Activated CD4-positive, alpha-beta T cell treated with anti-CD3 and anti-CD28 coated beads, Interleukin-2, amount 10 ng/mL, durations not matched to agents 24 days and 14 days (primary cell): ENCODE data around the gene INMT. TPM values are rescaled to one million over a fixed set of nuclear protein-coding genes. Genes with fewer than 3 reads are reported as not detected.
A peak's percentile ranks its signal among the peaks of the same experiment; 100 is the strongest.

Source experiments
- DNase-seq: peaks from one replicate; pipeline ENCODE4 v3.0.0; 2022
- H3K27ac Mint-ChIP-seq: one replicate; pipeline ENCODE4 v1.8.0; 2022; ENCODE audit warnings: mild to moderate bottlenecking, mixed read lengths
- H3K27me3 Mint-ChIP-seq: one replicate; pipeline ENCODE4 v1.8.0; 2022; ENCODE audit warnings: mixed read lengths
- H3K36me3 Mint-ChIP-seq: one replicate; pipeline ENCODE4 v1.8.0; 2022; ENCODE audit warnings: low read depth, mild to moderate bottlenecking, mixed read lengths
- H3K4me1 Mint-ChIP-seq: one replicate; pipeline ENCODE4 v1.8.0; 2021; ENCODE audit warnings: mixed read lengths
- H3K4me3 Mint-ChIP-seq: one replicate; pipeline ENCODE4 v1.8.0; 2022; ENCODE audit warnings: mild to moderate bottlenecking, moderate library complexity, mixed read lengths
- H3K9me3 Mint-ChIP-seq: one replicate; pipeline ENCODE4 v1.8.0; 2021; ENCODE audit warnings: mixed read lengths
- intact Hi-C: fragments of 100-400 bp; cut with micrococcal nuclease; formaldehyde crosslinking; loops from one replicate; pipeline ENCODE4 v1.15.1; 2023
- total RNA-seq: library from RNA; stranded (reverse); gene quantifications from 2 replicates; pipeline ENCODE4 v1.2.3, GENCODE V29; 2022

The INMT gene
- total RNA-seq, 1 donor from 2014 or later = not detected

DNA sequence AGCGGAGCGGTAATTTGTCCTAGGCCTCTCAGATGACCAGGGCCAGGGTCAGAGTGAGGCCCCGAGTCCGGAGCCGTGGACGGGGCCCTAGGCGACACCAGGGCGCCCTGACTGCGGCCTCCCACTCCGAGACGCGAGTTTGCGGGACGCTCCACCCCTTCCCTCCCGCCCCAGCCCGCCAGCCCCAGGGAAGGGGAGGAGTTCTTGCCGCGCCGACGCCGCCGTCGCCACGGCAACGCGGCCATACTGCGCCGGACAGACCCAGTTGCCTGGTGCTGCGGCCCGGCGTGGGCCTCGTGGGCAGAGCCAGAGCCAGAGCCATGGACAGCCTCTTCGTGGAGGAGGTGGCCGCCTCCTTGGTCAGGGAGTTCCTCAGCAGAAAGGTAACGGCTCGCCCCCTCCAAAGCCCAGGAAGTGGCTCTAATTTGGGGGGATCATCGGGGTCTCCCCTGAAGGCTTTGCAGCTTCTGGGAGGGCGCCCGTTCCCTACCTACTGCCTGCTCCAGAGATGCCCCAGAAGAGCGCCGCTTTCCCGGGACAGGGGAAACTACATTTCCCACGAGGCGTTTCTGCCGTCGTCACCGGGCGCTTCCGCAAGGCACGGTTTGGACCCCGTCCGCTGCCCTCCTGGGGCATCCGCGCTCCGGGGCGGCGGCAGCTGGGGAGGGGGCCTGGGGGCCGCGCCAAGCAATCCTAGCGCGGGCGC is 19.4 kb downstream of the INMT start, which contains the start of gene MINDY4:
MINDY4 (plus strand) TSS at position 244 of the 706 bp plus-strand sequence; CDS start at position 321, 77 bp downstream.
- DNase-seq = peak; percentile 91
- intact Hi-C loops = loop anchor here (5.0 kb wide), 1 partner anchor 744 kb away; the partner anchor contains the start of genes FKBP14 and PLEKHA8
- peak within 1 kb of the TSS; percentile 86 for H3K27ac Mint-ChIP-seq
- peaks cover 5% of the 10 kb centered on the region for H3K4me1 Mint-ChIP-seq
- H3K9me3 Mint-ChIP-seq = no peaks in the 10 kb centered on the region
- H3K27me3 Mint-ChIP-seq = peaks cover 9% of the 10 kb centered on the region
- H3K36me3 Mint-ChIP-seq = no peaks in the 10 kb centered on the region
- H3K4me3 Mint-ChIP-seq = peak within 1 kb of the TSS; percentile 89

DNA sequence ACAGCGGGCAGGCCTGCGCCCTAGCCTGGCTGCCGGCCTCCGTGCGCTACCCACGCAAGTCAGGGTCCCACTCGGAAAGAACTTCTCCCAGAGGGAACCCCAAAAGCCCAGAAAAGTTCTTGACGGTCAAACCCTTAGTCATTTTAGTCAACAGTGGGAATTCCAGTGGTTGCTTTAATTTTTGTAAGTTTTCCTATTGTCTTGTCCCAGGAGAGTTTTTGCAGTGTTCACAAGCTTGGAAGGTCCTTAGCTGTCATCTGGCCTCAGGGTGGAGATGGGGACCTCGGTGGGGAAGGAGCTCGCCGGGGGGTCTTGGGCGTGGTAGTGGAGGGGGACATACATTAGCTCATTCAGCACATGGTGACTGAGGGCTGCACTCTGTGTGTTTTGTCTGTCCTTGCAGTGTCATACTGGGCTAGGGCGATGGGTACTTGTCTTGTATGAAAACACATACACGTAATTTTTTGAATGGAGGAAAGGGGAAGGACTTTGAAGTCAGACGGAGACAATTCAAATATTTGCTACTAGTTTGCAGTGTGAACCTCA is 20.0 kb downstream of the INMT start:
- Mint-ChIP-seq H3K4me1 (peaks cover 5% of the 10 kb centered on the region), H3K9me3 (no peaks in the 10 kb centered on the region), H3K36me3 (no peaks in the 10 kb centered on the region), H3K27ac (peak overlapping the region; percentile 86), H3K27me3 (peaks cover 7% of the 10 kb centered on the region), H3K4me3 (peak overlapping the region; percentile 89)
- peak; percentile 58 for DNase-seq
- intact Hi-C loops = loop anchor here (5.0 kb wide), 1 partner anchor 745 kb away; the partner anchor contains the start of genes FKBP14 and PLEKHA8

DNA sequence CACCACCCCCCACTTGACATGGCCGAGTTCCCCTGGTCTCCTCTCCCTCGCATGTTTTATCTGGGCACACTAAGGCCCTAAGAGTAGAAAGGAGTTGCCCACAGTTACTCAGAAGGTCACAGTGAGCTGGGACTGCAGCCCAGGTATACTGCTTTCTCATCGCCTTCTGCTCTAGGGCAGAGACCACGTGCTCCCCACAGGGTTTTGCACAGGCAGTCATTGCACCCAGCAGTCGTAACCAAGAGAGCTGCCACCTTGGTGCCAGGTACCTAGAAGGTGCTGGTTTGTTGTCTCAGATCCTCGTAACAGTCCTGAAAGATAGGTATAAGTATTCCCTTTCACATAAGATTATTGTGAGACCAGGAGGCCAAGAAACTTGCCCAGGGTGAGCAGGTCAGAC is 21.0 kb downstream of the INMT start:
- no peak for DNase-seq
- Mint-ChIP-seq H3K4me1 (peaks cover 5% of the 10 kb centered on the region), H3K27me3 (peaks cover 5% of the 10 kb centered on the region), H3K27ac (no peak overlapping the region), H3K36me3 (no peaks in the 10 kb centered on the region), H3K4me3 (no peak overlapping the region), H3K9me3 (no peaks in the 10 kb centered on the region)
- intact Hi-C loops = loop anchor here (5.0 kb wide), 1 partner anchor 746 kb away; the partner anchor contains the start of genes FKBP14 and PLEKHA8

DNA sequence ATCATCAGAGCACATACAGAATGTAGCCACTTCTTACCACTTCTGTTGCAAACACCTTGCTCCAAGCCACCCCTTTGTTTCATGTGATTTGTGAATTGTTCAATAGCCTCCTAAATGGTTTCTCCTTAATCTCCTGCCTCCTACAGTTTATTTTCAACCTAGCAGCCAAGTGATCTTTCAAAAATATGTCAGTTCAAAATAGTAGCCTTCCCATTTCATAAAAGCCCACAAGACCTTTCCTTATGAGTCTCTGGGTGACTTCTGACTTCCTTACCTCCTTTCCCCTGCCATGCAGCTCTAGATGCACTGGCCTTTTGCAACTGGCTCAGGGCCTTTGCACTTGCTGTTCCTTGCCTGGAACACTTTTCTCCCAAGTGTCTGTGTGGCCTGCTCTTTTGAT is 24.1 kb downstream of the INMT start:
- intact Hi-C loops = no loop called here
- no peak for DNase-seq
- Mint-ChIP-seq H3K4me1 (peaks cover 7% of the 10 kb centered on the region), H3K9me3 (no peaks in the 10 kb centered on the region), H3K4me3 (no peak overlapping the region), H3K27me3 (no peaks in the 10 kb centered on the region), H3K27ac (no peak overlapping the region), H3K36me3 (no peaks in the 10 kb centered on the region)

DNA sequence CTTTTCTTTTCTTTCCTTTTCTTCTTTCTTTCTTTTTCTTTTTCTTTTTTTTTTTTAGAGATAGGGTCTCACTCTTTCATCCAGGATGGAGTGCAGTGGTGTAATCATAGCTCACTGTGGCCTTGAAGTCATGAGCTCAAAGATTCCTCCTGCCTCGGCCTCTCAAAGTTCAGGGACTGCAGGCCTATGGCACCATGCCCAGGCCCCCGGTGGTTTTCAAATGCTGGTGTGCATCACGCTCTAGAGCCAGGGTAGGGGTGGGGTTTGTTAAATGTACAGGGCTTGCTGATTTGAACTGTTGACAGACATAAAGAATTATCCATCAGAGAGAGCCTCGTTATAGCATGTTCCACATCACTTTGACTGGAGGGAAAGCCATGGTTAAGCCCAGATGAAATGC is 25.0 kb downstream of the INMT start:
- intact Hi-C loops = no loop called here
- H3K27ac Mint-ChIP-seq = no peak overlapping the region
- H3K4me3 Mint-ChIP-seq = no peak overlapping the region
- H3K4me1 Mint-ChIP-seq = peaks cover 5% of the 10 kb centered on the region
- no peaks in the 10 kb centered on the region for H3K36me3 Mint-ChIP-seq
- DNase-seq = no peak
- H3K9me3 Mint-ChIP-seq = no peaks in the 10 kb centered on the region
- H3K27me3 Mint-ChIP-seq = no peaks in the 10 kb centered on the region

DNA sequence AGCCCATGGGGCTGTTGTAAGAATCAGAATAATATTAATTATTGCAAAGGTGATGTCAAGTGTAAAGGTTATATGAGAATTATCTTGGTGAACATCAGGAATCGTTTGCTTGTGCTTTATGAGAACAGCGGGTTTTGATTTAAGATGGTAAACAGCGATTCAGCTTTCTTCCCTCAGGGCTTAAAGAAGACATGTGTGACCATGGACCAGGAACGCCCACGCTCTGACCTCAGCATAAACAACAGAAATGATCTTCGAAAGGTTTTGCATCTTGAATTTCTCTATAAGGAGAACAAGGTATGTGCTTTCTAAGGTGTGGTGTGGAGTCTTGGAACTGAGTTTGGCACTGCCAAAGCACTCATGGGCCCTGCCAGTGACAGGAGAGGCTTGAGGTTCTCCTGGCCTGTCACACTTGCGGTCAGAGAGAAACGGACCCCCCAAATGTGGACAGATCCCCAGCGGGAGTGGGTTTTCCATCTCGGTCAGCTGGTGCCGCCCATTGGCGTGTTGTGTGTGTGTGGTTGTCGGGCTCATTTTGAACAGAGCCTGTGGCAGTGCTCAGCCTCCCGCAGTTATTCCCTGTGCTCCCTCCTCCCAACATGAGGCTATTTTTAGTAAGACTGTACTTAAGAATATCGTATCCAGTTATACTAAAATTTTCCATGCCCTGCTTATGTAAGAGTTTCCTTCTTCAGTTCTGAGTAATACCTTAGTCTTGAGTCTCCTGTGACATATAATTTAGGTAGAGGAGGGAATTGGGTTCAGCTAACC is 26.5 kb downstream of the INMT start:
- intact Hi-C loops = no loop called here
- H3K4me1 Mint-ChIP-seq = peaks cover 2% of the 10 kb centered on the region
- no peak overlapping the region for H3K4me3 Mint-ChIP-seq
- H3K27ac Mint-ChIP-seq = no peak overlapping the region
- no peak for DNase-seq
- peaks cover 2% of the 10 kb centered on the region for H3K36me3 Mint-ChIP-seq
- no peaks in the 10 kb centered on the region for H3K27me3 Mint-ChIP-seq
- no peaks in the 10 kb centered on the region for H3K9me3 Mint-ChIP-seq

GRCh38 chr7:30779574-30779973 is 27.6 kb downstream of the INMT start:
- Mint-ChIP-seq H3K27ac (no peak overlapping the region), H3K27me3 (no peaks in the 10 kb centered on the region), H3K9me3 (no peaks in the 10 kb centered on the region), H3K4me3 (no peak overlapping the region), H3K4me1 (peaks cover 2% of the 10 kb centered on the region), H3K36me3 (peaks cover 2% of the 10 kb centered on the region)
- no peak for DNase-seq
- intact Hi-C loops = no loop called here

DNA sequence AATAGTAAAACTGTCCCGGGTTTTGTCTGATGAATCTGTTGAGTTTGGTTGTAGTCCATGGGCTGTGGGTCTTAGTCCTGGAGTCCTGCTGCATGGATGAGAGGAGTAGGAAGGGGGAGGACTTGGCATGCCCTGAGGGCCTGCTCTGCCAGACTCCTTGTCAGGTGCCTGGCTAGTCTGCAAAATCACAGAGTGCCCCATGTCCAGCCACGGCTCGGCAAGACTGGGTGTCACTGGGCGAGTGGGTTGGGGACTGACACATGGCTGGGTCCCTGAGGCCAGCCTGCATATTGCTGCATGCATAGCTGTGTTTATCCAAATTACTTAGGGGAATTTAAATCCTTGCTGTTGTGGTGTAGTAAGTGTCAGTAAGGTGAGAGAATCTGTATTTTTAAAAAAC is 29.0 kb downstream of the INMT start:
- H3K4me3 Mint-ChIP-seq = no peak overlapping the region
- DNase-seq = no peak
- no peaks in the 10 kb centered on the region for H3K27me3 Mint-ChIP-seq
- H3K27ac Mint-ChIP-seq = no peak overlapping the region
- H3K4me1 Mint-ChIP-seq = peaks cover 2% of the 10 kb centered on the region
- H3K9me3 Mint-ChIP-seq = no peaks in the 10 kb centered on the region
- peaks cover 2% of the 10 kb centered on the region for H3K36me3 Mint-ChIP-seq
- intact Hi-C loops = no loop called here

DNA sequence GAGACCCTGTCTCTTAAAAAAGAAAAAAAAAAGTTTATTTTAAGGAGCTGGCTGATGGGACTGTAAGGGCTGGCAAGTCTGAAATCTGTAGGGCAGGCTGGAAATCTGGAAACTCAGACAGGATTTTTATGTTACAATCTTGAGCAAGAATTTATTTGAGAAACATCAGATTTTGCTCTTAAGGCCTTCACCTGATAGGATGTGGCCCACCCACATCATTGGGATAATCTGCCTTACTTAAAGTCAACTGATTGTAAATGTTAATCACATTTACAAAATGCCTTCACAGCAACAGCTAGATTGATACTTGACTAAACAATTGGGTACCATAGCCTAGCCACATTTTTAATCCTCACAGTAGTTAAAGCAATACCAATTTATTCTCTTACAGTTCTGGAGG is 30.8 kb downstream of the INMT start:
- peaks cover 2% of the 10 kb centered on the region for H3K36me3 Mint-ChIP-seq
- H3K9me3 Mint-ChIP-seq = no peaks in the 10 kb centered on the region
- peaks cover 4% of the 10 kb centered on the region for H3K4me1 Mint-ChIP-seq
- H3K27me3 Mint-ChIP-seq = no peaks in the 10 kb centered on the region
- intact Hi-C loops = no loop called here
- DNase-seq = no peak
- H3K4me3 Mint-ChIP-seq = no peak overlapping the region
- H3K27ac Mint-ChIP-seq = no peak overlapping the region

DNA sequence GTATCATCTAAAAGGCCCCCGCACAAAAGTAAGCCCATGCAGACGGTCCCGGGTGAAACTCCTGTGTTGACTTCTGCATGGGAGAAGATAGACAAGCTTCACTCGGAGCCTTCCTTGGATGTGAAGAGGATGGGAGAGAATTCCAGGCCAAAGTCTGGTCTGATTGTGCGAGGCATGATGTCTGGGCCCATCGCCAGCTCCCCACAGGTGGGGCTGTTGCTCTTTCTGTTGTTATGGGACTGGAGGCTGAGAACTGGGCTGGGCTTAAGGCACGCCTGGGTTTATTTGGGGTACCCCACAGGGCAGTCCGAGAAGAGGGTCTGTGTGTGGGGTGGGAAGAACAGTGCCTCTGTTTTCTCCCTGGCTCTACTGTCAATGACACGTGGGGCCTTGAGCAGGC is 33.9 kb downstream of the INMT start:
- Mint-ChIP-seq H3K27me3 (no peaks in the 10 kb centered on the region), H3K9me3 (no peaks in the 10 kb centered on the region), H3K27ac (no peak overlapping the region), H3K36me3 (peaks cover 2% of the 10 kb centered on the region), H3K4me3 (no peak overlapping the region), H3K4me1 (peaks cover 2% of the 10 kb centered on the region)
- intact Hi-C loops = no loop called here
- DNase-seq = no peak

GRCh38 chr7:30787486-30787885 is 35.6 kb downstream of the INMT start:
- no peak for DNase-seq
- no peaks in the 10 kb centered on the region for H3K9me3 Mint-ChIP-seq
- no peaks in the 10 kb centered on the region for H3K27me3 Mint-ChIP-seq
- H3K36me3 Mint-ChIP-seq = no peaks in the 10 kb centered on the region
- peaks cover 2% of the 10 kb centered on the region for H3K4me1 Mint-ChIP-seq
- H3K27ac Mint-ChIP-seq = no peak overlapping the region
- intact Hi-C loops = no loop called here
- no peak overlapping the region for H3K4me3 Mint-ChIP-seq

DNA sequence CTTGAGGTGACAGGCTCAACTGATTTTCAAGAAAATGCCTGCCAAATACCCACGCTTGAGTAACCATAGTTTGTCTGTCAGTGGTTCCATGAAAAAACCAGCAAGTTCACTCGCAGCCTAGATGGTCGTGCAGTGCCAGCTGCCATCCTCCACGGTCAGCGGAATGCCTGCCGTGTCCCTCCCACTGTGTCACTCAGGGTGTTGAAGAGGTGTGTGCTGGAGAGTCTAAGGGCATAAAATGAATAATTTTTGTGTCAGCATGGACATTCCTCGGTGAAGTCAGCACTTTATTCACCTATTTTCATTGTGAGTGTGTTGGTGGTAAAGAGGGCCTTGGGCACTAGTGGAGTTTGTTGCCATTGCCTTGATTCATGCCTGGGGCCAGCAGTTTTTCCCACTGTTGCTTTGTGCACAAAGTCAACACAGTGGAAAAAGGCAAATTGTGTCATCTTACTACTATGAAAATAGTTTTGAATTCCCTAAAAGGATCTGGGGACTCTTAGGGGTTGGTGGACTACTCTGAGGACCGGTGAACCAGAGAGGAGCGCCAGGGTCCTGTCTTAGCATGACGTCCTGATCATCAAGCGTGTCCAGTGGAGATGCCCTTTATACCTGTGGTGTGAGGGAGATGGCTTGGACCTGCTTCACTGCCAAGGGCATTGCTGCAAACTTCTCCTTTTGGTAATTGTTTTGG is 36.9 kb downstream of the INMT start:
- H3K27ac Mint-ChIP-seq = no peak overlapping the region
- no peak for DNase-seq
- peaks cover 2% of the 10 kb centered on the region for H3K4me1 Mint-ChIP-seq
- H3K36me3 Mint-ChIP-seq = no peaks in the 10 kb centered on the region
- no peaks in the 10 kb centered on the region for H3K27me3 Mint-ChIP-seq
- H3K4me3 Mint-ChIP-seq = no peak overlapping the region
- intact Hi-C loops = no loop called here
- no peaks in the 10 kb centered on the region for H3K9me3 Mint-ChIP-seq

DNA sequence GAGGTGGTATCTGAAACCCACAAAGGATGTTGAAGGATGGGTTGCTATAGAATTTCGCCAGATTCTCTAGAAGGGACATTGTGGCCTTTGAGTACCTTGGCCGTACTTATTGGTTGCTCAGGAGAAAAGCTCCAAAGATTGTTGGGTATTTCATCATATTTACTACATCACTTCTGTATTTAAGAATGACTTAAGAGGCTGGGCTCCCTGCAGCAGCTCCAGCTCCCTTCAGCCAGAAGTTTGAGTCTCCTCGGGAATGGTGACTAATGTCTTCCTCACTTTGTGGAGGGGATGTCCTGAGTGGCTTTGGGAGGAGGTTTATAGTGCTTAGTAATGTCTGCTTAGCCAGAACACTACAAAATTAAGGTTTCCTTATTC is 37.4 kb downstream of the INMT start:
- no peaks in the 10 kb centered on the region for H3K9me3 Mint-ChIP-seq

DNA sequence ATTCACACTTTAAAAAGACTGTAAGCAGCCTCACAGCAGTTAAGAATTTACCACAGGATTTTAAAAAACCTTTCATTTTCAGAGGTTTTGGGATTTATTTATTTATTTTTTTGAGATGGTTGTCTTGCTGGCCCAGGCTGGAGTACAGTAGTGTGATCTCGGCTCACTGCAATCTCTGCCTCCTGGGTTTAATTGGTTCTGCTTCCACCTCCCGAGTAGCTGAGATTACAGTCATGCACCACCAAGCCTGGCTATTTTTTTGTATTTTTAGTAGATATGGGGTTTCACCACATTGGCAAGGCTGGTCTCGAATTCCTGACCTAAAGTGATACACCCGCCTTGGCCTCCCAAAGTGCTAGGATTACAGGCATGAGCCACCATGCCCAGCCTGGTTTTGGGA is 38.4 kb downstream of the INMT start:
- peaks cover 4% of the 10 kb centered on the region for H3K4me1 Mint-ChIP-seq
- DNase-seq = no peak
- H3K4me3 Mint-ChIP-seq = no peak overlapping the region
- intact Hi-C loops = no loop called here
- H3K27ac Mint-ChIP-seq = no peak overlapping the region
- no peaks in the 10 kb centered on the region for H3K36me3 Mint-ChIP-seq
- no peaks in the 10 kb centered on the region for H3K9me3 Mint-ChIP-seq
- no peaks in the 10 kb centered on the region for H3K27me3 Mint-ChIP-seq

More for the DNA sequence above, 37.4 kb downstream of the INMT start:
- no peak overlapping the region for H3K4me3 Mint-ChIP-seq
- H3K36me3 Mint-ChIP-seq = no peaks in the 10 kb centered on the region
- H3K27ac Mint-ChIP-seq = no peak overlapping the region
- intact Hi-C loops = no loop called here
- H3K27me3 Mint-ChIP-seq = no peaks in the 10 kb centered on the region
- DNase-seq = no peak
- peaks cover 2% of the 10 kb centered on the region for H3K4me1 Mint-ChIP-seq
